GM18858 (cell line): ENCODE measurements around the gene ART3.
"Not testable (repeated sequence)": the region's sequence is repeated elsewhere in the genome, so short reads cannot be mapped to it uniquely, and the experiment has no call there.

Source experiments
- ATAC-seq: cut with Tn5 transposase; IDR thresholded peaks from one replicate; pipeline ENCODE4 v1.9.1; 2021; ENCODE audit not compliant: unreplicated experiment

The ART3 gene, protein sequence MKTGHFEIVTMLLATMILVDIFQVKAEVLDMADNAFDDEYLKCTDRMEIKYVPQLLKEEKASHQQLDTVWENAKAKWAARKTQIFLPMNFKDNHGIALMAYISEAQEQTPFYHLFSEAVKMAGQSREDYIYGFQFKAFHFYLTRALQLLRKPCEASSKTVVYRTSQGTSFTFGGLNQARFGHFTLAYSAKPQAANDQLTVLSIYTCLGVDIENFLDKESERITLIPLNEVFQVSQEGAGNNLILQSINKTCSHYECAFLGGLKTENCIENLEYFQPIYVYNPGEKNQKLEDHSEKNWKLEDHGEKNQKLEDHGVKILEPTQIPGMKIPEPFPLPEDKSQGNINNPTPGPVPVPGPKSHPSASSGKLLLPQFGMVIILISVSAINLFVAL

DNA sequence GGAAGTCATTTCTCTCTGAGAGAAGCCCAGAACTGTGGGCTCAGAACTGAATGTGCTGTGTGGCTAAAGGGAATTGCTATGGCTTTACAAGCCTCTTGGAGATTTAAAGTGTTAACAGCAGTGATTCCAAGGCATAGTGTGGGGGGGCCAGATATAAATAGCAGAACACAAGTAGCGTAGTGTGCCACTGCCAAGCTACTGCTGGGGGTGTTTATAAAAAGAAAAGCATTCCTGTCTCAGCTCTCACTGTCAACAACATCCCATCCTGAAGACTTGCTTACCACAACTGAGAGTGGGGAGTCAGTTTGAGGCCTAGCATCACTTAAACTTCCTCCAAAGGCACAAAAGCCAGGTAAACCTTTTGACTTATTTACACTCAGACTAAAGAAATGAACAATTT lies at the start of gene ART3:
TSS of gene ART3 (plus strand) at position 242 of the 400 bp plus-strand sequence. CDS start 1,181 bp downstream, outside the sequence.
- ATAC-seq = no peak

GRCh38 chr4:76028350-76028765 lies 46.2 kb upstream of the ART3 start:
- ATAC-seq = no peak

GRCh38 chr4:76029300-76029699 lies 45.2 kb upstream of the ART3 start:
- ATAC-seq = no peak

DNA sequence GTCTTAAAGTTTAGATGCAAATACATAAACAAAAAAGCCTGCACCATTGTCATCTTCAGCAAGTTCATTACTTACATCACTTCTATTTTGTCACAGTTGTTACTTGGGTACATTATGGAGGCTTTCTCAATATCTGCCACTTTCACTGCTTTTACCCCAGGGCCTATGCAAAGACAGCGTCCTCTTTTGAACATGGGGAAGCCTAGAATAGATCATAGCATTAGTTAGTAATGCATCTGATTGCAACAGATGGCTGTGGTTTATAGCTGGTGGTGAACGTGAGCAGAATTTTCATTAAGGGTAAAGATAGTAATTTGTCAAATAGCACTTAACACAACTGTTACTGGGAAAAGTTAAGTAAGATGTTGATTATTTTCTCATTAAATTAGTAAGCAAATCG lies 39.4 kb upstream of the ART3 start:
- ATAC-seq = no peak

DNA sequence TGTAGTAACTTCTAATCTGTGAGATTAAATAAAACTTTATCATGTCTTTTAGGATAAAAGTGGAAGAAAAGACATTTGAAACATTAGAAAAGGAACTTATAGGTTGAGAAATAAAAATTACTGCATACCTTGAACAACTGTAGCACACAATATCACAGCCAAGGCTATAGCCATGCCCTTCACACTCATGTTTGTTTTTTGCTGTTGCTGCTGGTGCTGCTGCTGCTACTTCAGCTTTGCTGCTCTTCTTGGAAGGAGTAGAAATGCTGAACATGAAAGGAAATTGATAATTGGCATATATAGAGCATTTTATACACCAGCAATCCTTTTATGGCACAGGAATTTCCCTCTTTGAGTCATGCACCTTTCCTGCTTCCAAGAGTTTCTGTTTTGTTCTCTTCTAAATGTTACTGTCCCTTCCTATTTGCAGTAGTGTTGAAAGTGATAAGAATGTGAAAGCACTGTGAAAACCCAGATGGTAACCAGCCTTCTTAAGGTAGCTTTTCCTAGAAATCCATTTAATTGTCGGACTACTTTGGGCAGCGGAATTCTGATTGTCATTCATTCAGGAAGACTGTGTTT lies 38.6 kb upstream of the ART3 start, which contains the start of gene CXCL11:
TSS of gene CXCL11 (minus strand) at position 272 of the 582 bp plus-strand sequence. CDS start at position 189, 83 bp downstream.
- ATAC-seq = no peak

DNA sequence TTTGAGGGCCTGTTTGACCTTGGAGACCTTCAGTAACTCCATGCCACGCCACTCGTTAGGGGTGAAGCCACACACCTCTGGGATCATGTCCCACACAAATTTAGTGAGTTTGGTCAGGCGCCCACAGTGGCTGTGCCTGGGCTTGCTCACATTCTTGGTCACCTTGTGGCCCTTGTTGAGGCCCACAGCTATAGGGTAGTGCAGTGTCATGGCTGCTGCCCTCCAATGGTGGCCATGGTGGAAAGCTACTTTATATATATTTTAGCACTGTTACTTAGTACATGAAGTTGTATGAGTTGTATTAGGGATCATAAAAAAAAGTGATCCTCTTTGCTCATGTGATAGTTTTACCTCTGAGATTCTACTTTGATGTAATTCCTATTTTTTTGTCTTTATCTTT lies 37.7 kb upstream of the ART3 start:
- ATAC-seq = no peak

DNA sequence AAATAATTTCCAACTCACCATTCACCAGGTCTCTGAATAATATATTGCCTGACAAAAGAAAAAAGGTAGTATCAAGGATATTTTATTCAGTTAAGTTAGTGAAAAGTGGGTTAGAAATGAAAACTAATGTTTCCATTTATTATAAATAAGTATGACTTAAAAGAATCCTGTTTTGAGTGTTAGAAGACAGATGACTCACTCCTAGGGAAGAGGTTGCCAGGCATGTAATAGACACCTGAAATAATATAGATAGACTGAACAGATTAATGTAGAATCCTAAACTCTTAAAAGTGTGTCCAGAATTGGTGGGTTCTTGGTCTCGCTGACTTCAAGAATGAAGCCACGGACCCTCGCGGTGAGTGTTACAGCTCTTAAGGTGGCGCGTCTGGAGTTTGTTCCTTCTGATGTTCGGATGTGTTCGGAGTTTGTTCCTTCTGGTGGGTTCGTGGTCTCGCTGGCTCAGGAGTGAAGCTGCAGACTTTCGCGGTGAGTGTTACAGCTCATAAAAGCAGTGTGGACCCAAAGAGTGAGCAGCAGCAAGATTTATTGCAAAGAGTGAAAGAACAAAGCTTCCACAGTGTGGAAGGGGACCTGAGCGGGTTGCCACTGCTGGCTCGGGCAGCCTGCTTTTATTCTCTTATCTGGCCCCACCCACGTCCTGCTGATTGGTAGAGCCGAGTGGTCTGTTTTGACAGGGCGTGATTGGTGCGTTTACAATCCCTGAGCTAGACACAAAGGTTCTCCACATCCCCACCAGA lies 32.1 kb upstream of the ART3 start:
- ATAC-seq = not testable (repeated sequence)

DNA sequence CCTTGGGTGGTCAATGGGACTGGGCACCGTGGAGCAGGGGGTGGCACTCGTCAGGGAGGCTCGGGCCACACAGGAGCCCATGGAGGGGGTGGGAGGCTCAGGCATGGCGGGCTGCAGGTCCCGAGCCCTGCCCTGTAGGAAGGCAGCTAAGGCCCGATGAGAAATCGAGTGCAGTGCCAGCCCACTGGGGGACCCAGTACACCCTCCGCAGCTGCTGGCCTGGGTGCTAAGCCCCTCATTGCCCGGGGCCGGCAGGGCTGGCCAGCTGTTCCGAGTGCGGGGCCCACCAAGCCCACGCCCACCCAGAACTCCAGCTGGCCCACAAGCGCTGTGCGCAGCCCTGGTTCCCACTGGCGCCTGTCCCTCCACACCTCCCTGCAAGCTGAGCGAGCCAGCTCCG lies 31.2 kb upstream of the ART3 start:
- ATAC-seq = not testable (repeated sequence)

DNA sequence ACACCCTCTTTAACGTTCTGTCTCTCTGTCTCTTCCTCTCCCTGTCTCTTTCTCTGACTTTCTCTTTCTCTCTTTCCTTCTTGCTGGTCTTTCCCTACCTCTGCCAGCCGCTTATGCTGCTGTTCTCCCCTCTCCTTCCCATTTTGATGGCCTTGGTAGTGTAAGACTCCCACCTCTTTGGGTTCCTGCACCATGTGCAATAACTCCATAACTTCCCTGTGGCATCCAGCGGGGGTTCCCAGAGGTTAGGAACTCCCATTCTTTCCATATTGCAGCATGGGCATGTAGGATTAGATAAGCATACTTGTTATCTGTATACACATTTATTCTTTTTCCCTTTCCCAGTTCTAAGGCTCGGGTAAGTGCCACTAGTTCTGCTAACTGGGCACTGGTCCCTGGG lies 29.8 kb upstream of the ART3 start:
- not testable (repeated sequence) for ATAC-seq

DNA sequence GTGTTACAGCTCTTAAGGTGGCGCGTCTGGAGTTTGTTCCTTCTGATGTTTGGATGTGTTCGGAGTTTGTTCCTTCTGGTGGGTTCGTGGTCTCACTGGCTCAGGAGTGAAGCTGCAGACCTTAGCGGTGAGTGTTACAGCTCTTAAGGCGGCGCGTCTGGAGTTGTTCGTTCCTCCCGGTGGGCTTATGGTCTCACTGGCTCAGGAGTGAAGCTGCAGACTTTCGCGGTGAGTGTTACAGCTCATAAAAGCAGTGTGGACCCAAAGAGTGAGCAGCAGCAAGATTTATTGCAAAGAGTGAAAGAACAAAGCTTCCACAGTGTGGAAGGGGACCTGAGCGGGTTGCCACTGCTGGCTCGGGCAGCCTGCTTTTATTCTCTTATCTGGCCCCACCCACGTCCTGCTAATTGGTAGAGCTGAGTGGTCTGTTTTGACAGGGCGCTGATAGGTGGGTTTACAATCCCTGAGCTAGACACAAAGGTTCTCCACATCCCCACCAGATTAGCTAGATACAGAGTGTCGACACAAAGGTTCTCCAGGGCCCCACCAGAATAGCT lies 24.6 kb upstream of the ART3 start:
- not testable (repeated sequence) for ATAC-seq

- not testable (repeated sequence) for ATAC-seq
Measured at GRCh38 chr4:76050560-76051050, 23.9 kb upstream of the ART3 start.

DNA sequence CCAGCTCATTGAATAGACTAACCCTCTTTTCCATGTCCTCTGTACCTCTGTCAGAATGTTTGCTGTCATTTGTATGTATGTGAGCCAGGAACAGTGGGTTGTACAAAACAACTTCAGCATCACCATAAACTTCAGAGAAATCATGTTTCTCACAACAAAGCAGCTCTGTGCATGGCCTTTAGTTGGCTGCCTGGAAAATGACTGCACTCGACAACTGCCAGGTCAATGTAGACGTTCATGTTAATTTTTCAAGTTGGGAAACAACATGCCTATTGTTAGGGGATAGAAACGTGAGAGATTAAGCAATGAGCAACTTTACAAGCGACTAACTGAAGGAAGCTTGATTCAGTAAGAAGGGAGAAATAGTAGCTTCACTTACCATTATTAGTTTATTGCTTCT lies 20.8 kb upstream of the ART3 start:
- no peak for ATAC-seq

- ATAC-seq = peak; percentile 96
Measured at GRCh38 chr4:76055016-76055415, 19.5 kb upstream of the ART3 start.

- ATAC-seq = no peak
Measured at GRCh38 chr4:76055421-76055820, 19.1 kb upstream of the ART3 start.

- ATAC-seq = peak; percentile 44
Measured at GRCh38 chr4:76058302-76058701, 16.2 kb upstream of the ART3 start.

DNA sequence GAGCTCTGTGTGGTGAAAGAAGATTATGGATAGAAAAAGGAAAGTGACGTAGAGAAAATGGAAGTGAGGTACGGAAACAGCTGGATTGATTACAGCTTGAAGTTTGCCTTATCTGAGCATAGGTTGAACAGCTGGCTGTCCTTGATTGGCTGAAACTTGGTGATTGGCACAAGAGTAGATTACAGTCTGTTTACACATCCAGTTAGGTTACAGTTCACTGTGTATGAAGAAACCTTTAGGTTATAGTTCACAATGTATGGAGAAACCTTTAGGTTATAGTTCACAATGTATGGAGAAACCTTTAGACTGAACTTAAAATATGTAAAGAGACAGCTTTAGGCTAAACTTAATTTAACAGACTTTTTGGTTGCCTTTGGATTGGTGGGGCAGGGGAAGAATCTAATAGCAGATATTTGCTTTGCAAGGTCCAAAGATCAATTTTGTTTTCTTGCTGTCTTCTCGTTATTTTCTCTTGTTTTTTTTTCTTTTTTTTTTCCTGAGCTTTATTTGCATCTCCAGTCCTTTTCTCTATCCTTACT lies 15.6 kb upstream of the ART3 start:
- ATAC-seq = no peak

- no peak for ATAC-seq
Measured at GRCh38 chr4:76059750-76060149, 14.8 kb upstream of the ART3 start.

DNA sequence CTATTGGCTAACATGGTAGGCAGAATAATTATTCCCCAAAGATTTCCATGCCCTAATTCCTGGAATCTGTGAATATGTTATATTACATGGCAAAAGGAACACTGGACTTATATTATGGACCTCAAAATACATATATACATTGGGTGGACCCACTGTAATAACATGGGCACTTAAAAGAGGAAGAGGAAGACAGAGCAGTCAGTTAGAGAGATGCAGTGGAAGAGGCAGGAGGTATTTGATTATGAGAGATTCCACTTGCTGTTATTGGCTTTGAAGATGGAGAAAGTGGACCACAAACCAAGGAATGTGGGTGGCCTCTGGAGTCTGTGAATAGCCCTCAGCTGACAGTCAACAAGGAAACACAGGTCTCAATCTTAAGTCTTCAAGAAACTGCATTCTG lies 14.0 kb upstream of the ART3 start:
- no peak for ATAC-seq

GRCh38 chr4:76061421-76061820 lies 13.1 kb upstream of the ART3 start:
- no peak for ATAC-seq

- ATAC-seq = peak; percentile 58
Measured at GRCh38 chr4:76061982-76062381, 12.5 kb upstream of the ART3 start.

- ATAC-seq = no peak
Measured at GRCh38 chr4:76066546-76066945, 8.0 kb upstream of the ART3 start.
